Left lobe of liver (tissue), 2 donors: Measurements from ENCODE around the gene FTO. TPM values are rescaled to one million over a fixed set of nuclear protein-coding genes. Genes with fewer than 3 reads are reported as not detected.
A peak's percentile ranks its signal among the peaks of the same experiment; 100 is the strongest.

Experiments used
- ATAC-seq: fragments of 200-7000 bp; cut with Tn5 transposase; one replicate; pipeline ENCODE4 v1.9.1; 2020; ENCODE audit warnings: mild to moderate bottlenecking, moderate library complexity
- DNase-seq: peaks from one replicate; pipeline ENCODE4 v3.0.0-alpha.2; 2020; ENCODE audit warnings: low spot score
- total RNA-seq: library from RNA; stranded (reverse); gene quantifications from one replicate; pipeline ENCODE4 v1.2.1, GENCODE V29; 2021
- donor health status: DM: no; HTN: no; CAD: no; lungs with moderate emphysema.
- donor health status: DM: no; HTN: yes; CAD: no.

Gene FTO
- total RNA-seq, 1 donor from 2014 or later: 29.9 TPM

DNA sequence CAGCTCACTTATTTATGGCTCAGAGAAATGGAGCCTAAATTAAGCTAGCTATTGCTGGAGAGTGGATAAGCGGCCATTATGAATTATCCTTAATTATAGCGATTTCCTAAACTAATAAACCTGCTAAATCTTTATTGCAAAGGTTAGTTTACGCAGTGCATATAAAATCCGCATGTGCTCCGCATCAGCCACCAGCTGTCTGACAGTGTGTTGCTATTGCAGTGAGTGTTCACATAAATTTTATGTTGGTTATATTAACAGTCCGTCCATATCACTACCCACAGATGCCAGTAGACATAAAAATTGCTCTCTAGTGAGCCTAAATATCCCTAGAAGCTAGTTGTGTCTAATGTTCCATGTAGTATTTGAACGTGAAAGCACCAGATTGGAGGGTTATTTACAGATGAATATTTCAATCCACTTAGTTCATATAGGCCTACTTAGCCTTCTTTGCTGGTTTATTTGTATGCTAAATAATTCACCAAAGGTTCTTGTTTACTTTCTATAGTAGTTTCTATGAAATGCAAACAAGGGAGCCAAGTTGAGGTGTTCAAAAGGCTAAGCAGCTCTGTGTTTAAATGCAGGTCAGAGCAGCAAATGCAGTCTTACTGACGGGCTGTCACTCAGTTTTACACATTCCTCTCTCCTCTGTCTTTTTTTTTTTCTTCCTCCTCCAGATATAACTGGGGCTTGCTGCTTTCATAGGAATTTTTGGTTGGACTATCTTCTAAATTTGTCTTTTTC lies 363.5 kb downstream of the FTO start:
- ATAC-seq (no peak), DNase-seq (no peak)

DNA sequence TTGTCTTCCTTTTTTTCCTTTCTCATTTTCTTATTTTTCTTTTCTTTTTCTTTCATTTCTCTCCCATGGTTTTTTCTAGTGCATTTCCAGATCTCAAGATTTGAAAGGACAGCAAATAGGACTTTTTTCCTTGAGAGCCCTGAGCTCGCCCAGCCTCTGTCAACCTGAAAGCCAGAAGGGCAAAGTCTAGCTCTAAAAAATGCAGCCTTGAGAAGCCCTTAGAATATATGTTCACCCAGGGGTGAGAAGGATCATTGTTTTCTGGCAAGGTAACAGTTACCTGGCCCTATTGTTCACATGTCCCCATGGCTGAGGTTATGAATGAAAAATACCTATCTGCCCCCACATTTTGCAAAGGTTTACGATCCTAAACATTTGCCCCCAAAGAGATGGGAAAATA lies 364.3 kb downstream of the FTO start:
- ATAC-seq: no peak
- no peak for DNase-seq

DNA sequence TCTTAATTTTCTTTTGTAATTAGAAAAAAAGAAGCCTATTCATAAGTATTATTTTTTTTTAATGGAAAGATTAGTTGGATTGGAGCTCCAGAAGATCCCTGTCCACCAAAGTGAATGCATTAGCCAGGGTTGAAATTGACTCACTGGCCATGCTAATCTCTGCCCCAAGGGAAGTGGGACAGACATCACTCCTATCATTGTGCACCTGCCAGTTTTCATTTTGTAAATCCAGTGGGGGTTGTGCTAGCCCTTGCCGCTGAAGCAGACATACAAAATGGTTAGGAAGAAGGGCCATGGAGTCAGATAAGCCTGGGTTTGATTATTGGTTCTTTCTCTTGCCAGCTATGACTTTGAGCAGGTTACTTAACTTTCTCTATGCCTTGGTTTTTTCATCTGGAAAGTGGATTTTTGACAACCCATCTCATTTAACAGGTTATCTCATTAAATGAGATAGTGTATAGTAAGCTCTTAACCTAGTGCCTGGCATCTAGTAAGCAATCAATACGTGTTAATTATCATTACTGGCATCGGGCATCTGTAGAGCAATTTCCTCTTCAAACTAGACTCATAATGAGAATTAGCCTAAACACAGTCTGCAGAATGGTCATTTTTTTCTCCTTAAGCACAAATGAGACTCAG lies 365.8 kb downstream of the FTO start:
- no peak for DNase-seq

DNA sequence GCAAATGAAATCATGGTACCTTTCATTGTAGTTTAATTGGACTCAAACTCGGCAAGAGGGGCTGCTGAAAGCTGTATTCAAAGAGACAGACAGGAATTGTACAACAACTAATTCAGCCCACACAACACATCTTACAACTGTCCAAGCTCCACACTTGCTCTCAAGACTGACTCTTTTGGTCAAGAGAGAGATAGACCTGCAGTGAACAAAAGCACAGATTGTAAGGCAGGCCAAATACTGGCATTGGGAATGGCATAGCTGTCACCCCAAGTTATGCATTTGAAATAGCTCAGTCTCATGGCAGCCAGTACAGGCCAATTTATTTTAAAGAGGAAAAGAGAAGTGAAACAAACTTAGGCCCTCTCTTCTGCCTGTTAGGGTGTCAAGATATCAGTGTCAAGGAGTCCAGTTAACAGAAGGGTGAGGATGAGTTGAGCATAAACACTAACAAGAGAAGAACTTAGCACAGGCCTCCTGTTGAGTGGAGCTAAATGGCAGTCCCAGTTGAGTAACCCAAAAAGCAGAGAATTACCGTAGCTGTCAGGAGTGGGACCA lies 366.9 kb downstream of the FTO start:
- ATAC-seq (no peak), DNase-seq (no peak)

More for the DNA sequence above, 365.8 kb downstream of the FTO start:
- no peak for ATAC-seq

DNA sequence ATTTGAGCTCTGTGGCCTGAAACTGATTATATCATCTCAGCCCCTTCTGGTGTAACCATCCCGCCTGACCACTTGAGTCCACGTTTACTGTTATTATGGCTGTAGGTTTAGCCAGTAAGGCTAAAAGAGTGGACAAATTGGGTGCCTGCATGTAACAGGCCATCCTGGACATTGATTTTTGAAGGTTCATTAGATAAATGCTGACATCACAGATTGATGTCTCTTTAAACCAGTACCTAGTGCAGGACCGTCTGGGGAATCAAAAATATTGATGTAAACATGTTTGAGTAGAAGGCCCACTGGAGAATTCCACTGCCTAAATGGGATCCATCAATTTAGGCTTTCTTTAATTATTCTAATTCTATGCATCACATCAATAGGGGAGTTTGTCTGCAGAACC lies 367.6 kb downstream of the FTO start:
- DNase-seq (no peak), ATAC-seq (no peak)

DNA sequence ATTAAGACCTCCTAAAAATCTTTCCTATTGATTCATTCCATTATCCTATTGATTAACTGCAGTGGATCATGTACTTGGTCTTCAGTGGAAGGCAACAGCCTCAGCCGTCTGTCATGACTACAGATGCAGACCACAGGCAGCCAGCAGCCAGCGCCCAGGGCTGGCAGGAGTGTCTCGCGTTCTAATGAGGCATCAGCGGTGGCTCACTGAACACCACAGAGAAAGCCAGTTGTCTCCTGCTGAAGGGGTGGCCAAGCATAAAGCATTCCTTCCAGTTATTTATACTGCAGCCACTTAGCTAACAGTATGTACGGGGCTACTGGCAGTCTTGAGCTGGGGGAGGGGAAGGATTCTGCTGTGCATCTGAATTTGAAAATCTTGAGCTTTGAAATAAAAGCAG lies 368.3 kb downstream of the FTO start:
- DNase-seq (no peak), ATAC-seq (no peak)

DNA sequence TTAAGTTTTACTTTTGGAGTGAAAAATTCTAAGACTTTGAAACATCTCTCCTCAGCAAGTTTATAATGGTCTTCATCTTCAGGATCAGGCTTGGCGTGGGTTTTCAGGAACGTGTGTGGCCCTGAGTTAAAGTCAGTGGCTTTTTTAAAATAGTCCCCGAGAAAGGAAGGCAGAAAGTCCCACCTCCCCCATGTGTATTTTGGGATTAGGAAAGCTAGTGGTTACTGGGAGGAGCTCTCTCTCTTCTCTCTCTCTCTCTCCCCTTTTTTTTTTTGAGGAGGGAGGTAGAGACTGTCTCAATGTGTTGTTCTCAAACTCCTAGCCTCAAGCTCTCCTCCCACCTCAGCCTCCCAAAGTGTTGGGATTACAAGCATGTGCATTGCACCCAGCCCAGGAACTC lies 369.4 kb downstream of the FTO start:
- no peak for DNase-seq
- ATAC-seq: no peak

DNA sequence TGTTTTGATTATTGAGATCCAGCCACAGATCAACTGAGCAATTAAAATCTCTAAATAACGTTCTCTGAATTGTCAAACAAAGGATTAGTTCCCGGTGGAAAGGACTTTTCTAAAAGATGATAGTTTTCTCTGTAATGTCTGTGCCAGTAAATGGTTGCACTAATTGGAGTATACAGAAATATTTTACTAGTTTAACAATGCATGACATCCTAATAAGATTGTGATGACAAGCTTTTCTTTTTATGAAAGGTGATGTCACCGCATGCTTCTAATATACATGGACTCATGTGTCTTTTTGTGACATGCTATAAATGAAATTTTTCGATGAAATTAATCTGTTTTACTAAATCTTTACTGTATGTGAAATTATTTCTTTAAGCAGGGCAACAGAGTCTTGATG lies 371.5 kb downstream of the FTO start:
- no peak for DNase-seq
- no peak for ATAC-seq

DNA sequence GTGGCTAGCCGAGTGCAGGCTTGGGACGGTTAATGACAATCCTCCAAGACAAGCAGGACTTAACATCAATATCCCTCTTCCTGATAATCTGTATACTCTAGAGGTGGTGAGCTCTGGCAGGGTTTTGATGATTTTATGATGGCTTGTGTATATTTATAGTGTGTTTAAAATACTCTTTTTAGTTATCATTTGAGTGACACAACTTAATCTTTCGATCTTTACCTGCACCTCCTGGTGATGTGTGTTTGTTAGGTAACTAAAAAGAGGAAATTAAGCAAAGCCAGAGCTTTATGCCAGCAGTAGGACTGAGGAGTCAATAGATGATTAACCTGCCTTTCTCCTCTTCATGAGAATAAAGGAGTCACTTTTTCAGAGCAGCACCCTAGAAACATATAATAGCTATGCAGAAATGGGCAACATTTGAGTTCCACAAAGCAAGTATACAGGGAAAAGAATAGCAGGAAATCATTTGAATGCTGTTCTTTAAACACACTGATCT lies 372.1 kb downstream of the FTO start:
- ATAC-seq (peak; percentile 63), DNase-seq (no peak)

DNA sequence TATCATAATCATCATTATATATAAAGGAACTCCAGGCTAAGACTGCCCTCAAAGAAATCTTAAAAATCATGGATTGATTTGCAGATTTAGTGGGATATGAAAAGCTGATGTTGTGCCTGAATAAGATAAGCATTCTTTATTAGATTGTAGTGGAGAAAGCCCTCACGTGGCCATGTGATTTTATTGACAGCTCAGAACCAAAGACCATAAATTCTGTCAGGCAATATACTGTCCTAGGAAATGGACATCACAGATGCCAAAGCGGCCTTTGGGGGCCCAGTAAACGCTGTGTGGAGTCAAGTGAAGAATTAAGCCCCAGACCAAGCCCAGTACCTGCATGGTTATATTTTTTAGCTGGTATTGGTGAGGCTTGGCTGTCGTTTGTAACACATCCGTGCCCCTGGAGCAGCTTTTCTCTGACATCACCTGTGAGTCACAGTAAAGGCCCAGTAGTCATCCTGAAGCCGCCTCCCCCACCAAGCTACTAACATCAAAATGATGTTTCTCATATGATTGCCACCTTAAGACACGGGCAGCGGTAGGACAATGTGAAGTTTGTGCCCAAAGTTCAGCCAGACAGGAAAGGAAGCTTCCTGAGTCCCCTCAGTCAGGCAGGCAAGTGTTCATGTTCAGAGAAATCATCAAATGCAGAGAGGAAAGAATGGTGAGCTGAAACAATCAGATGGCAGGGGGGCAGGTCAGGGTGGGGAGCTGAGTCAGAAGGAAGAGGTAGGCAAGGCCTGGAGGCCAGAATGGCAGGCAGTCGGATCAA lies 373.3 kb downstream of the FTO start:
- DNase-seq: no peak
- ATAC-seq: no peak

DNA sequence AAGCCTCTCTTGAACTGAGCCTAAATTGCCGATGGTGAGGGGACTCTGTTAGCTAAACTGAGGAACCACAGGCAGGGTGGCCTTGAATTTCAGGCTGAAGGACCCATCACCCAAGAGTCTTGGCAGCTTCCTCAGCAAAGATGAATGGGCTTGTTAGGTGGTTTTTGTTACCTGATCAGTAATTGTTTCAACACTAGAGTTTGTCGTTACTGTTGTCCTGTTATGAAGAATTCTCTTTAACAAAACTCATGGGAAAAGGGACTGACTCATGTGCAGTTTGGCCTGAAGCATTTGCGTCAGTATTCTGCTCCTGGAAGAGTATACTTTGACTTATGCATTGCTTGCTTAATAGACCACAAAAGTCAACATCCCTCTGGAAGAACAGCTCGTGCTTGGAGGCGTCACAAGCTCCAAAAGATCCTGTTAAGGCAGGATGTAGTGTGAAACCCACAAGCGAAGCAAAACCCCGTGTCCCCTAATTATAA lies 376.6 kb downstream of the FTO start:
- ATAC-seq: peak; percentile 76
- DNase-seq: no peak

DNA sequence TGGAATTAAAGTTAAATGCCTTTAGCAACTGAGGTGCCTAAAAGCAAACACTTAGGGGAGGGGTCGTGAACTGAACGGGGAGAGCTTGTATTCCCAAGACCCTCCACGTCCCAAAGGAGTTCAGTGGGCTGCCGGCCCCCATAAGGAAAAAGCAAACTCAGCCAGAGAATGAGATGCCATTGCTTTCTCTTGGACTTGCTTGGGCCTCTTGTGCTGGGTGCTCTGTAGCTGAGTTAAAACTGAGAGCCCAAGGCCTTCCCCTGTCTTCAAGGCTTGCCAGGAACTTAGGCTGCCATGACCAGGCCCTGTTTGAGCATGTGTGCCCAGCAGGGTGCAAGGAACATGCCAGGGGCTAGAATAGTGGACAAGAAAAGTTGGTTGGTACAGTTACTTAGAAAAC lies 382.8 kb downstream of the FTO start:
- ATAC-seq (no peak), DNase-seq (no peak)

DNA sequence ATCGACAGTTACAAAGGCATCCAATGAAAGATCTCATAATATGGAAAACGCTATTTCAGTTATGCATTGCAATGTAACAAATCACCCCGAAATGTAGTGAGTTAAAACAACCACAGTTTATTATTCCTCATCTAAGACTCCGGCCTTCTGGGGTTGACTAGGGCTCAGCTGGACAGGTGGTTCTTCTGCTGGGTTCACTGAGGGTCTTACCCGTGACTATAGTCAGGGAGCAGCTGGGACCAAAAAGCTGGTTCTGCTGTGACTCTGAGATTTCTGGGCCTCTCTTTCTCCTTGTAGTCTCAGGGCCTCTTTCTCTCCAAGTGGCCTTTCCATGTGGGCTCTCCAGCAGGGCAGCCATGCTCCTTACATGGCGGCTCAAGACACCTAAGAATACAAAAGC lies 386.6 kb downstream of the FTO start:
- ATAC-seq: no peak
- no peak for DNase-seq

DNA sequence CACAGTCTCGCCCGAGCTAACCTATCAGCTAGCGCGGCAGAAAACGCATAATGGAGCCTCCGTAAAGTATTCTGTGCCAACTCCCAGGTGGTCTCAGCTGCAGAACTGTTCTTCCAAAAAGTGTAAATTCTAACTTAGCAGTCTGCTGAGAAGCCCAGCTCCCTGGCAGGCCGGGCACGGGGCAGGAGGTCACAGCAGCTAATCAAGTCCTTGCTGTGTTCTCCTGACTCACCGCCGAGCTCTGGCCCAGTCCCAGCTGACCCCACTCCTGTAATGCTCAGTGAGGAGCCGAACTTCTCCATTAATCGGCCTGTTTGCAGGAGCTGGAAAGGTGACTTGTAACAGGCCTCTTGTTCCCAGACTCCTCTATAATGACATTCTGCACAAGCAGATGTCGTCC lies 389.3 kb downstream of the FTO start:
- ATAC-seq (no peak), DNase-seq (no peak)

DNA sequence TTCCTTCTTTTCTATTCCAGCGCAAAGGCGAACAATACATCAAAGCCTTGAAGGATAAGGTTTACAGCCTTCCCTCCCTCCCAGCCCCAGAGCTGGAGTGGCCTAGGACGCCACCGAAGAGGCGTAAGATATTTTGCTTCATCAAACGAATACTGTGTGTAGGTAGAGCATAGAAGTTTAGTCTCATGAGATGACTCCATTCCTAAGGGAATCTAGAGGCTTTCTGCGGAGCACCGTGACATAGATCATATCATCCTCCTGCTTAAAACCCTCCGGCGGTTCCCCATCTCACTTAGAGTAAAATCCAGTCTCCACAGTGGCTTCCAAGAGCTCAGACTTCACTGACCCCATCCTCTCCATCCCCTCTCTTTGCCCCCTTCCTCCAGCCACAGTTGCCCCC lies 390.7 kb downstream of the FTO start:
- ATAC-seq (no peak), DNase-seq (no peak)

DNA sequence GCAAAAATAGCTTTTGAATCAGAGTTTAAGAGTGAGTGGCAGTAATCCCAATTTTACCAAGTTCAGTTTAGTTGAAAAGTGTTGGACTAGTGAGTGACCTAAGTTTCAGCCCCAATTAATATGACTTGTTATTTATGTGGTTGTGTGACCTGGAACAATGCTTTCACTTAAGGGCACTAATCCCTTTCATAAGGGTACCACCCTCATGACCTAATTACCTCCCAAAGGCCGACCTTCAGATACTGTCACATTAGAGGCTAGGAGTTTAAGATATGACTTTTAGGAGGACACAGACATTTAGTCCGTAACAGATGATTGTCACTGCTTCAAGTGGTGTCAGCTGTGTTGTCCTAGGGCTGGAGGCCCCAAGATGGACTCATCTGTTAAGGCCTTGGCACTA lies 392.7 kb downstream of the FTO start:
- no peak for ATAC-seq
- no peak for DNase-seq

DNA sequence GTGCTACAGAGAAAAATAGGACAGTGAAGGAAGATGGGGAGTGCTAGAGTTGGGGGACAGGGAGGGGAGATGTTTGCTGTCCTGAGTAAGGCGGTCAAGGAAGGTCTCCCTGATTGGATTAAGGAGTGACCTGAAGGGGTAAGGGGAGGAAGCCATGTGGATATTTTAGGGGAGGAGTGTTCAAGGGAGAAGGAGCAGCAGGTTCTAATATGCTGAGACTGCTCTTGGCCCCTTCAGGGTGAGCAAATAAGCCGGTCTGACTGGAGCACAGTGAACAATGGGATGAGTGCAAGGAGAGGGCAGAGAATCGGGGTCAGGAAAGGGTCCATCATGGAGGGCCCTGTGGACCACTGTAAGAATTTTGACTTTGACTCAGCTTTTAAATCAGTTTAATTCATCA lies 393.8 kb downstream of the FTO start:
- DNase-seq: no peak
- no peak for ATAC-seq

DNA sequence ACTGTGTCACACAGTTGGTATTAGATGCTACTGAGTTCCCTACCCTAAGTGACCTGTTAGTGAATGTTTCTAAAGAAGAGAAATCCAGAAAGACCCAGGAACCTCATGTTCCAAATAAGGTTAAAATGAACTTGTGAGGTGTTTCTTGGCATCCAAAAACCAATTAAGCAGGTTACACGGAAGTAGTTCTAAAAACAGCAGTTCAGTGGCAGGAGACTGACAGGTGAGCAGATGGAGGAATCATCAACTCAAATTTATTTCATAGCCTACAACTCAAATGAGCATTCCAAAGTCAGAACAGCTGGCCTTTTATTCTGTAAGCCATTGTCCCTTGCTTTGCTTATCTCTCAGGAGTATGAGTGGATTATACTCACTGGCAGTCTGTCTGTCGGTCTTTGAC lies 394.3 kb downstream of the FTO start:
- DNase-seq (no peak), ATAC-seq (no peak)

DNA sequence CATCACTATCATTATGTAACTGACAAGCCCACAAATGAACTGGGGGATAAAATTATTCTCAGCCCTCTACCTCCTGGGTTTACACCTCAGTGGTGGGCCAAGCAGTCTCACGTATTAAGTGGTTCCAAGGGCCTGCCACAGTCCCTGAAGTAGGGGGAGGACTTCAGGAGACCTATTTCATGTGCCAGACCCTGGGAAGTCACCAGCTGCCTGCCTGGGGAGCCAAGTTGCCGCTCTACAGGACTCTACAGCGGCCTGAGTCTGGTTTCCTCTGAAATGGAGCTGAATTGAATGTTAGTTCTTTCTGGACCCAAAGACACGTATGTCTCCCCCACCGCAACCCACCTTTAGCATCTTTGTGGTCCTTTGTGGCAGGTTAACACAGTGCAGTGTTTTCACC lies 395.7 kb downstream of the FTO start:
- DNase-seq (no peak), ATAC-seq (no peak)

DNA sequence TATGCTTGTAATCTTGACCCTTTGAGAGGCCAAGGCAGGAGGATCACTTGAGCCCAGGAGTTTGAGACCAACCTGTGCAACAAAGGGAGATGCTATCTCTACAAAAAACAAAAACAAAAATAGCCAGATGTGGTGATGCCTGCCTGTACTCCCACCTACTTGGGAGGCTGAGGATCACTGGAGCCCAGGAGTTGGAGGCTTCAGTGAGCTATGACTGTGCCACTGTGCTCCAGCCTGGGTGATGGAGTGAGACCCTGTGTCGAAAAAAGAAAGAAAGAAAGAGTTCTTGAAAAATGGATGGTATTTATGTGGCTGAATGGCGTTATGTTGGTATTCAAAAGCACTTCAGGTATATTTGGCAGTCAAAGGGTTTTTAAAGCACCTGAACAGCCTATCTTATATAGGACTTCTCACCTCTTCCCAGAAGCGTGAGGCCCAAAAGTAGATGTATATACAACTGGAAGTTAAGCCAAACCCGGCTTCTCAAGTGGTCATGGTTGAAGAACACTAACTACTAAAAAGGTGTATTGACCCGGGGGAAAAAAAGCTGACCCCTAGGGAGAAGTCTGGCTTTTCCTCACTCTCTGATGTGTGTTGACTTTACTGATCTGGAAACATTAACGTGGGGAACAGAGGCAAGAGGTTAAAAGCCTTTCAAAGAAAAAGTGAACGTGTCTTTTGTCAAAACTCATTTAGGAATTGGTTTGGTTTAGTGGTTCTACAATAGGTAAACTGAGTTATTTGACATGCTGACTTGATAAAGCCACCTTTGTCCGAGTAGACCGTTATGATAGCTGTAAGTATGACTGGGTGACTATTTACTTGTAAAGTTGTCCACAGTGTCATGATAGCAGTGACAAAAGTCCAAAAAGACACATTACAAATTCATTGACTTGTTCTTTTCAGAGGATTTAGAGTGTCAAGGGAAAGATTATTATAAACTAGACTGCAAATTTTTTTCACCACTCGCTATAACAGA lies 399.2 kb downstream of the FTO start:
- ATAC-seq (peak; percentile 78), DNase-seq (no peak)
